ENCODE results near the gene CYTH1.

The CYTH1 gene

DNA sequence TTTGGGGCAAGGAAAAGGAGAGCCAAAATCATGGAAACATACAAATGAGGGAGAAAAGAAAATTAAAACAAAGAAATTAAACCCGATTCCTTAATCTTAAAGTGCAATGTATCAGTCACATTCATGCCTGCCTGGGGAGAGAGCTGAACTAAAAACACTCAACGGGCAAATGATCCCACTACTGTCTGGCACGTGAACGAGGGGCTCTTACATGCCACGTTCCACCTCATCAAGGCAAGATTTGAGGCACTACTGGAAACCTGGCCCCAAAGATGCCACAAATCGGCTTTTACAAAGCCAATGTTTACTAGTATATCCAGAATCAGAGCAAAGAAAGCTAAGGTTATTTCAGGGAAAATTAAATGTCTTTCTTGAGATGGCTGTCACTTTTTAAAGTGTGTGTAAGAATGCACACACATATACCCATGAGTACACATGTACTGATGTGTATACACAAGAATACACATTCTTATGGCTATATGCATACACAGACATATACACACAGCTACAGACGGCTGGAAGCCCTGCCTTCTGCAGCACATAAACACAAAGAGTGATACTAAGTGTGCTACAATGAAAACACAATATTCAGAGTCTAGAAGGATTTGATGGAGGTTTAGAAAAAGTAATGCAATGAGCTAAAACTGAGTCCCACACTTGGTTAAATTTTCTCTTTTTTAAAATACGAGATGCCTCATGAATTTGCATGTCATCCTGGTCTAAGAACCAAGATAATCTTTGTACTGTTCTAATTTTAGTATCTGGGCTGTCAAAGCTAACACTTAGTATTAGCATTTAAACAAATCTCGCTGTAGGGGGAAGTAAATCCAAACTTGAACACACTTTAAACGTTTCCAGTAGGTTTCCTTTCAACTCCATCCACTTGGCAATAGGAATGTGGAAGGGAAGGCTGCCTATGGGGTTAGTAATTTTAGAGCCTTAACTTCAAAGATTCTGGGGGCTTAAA is 85.8 kb downstream of the CYTH1 start:
- DNase-seq (ENCODE audit: low read depth) = no peak
- H3K4me3 ChIP-seq (ENCODE audit: low read length) = no peak overlapping the region
- TF ChIP-seq, protein P1, sequence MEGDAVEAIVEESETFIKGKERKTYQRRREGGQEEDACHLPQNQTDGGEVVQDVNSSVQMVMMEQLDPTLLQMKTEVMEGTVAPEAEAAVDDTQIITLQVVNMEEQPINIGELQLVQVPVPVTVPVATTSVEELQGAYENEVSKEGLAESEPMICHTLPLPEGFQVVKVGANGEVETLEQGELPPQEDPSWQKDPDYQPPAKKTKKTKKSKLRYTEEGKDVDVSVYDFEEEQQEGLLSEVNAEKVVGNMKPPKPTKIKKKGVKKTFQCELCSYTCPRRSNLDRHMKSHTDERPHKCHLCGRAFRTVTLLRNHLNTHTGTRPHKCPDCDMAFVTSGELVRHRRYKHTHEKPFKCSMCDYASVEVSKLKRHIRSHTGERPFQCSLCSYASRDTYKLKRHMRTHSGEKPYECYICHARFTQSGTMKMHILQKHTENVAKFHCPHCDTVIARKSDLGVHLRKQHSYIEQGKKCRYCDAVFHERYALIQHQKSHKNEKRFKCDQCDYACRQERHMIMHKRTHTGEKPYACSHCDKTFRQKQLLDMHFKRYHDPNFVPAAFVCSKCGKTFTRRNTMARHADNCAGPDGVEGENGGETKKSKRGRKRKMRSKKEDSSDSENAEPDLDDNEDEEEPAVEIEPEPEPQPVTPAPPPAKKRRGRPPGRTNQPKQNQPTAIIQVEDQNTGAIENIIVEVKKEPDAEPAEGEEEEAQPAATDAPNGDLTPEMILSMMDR (IDR thresholded peaks at IDR 0.05; ENCODE audit: insufficient read depth, low read depth, low read length, missing control alignments) = no peak

DNA sequence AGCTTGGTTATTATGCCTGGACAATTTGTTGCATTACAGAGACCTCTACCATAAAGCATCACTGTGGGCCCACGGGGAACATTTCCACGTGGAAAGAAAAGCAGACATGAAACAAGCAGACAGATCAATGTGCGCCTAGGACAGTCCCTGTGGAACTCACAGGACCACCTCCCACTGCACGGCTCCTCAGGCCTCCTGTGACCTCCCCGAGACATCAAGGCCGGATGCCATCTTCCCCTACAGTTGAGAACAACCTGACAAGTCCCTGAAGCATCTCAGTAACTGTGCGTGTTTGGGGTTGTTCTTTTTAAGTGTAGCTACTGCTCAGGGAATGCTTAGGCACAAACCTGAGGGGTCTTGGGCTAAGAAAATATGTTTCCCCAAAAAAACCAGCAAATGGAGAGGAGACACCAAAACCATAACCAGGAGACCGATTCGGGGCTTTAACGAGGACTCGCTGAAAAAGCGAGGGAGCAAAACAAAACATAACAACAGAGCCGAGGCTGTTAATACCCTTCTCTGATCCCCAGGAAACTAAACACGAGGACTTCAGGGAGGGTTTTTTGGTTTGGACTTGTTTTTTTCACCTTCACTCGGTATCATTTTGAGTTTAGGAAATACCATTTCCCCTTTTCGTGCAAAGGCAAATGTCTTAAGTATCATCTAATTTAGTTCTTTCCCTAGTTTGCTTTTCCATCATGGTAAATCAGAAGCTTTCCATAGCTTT is 87.1 kb downstream of the CYTH1 start:
- DNase-seq (ENCODE audit: low read depth) = no peak
- TF ChIP-seq, protein P1 (IDR thresholded peaks at IDR 0.05; ENCODE audit: insufficient read depth, low read depth, low read length, missing control alignments) = no peak
- no peak overlapping the region for H3K4me3 ChIP-seq (ENCODE audit: low read length)

DNA sequence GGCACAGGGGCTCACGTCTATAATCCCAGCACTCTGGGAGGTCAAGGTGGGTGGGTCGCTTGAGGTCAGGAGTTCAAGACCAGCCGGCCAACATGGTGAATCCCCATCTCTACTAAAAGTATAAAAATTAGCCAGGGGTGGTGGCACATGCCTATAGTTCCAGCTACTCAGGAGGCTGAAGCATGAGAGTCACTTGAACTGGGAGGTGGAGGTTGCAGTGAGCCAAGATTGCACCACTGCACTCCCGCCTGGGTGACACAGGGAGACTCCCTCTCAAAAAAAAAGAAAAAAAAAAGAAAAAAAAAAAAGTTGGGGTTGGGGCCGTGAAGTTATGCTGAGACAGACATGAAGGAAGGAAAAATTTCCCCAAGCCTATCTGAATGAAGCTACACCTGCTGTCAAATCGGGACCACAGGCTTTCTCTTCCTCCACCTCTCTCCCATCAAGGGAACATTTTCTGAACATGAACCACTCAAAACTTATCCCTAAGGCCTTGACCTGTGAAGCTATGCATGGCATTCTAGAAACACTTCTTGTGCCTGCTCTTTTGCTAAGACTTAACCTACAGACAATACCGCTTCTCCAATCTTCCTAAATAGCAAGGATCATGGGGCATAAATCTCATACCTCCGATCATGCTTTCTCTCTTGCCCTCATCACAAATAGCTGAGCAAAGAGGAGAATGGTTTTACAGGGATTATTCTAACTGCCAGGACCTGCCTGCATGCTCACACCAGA is 88.6 kb downstream of the CYTH1 start:
- TF ChIP-seq, protein P1 (IDR thresholded peaks at IDR 0.05; ENCODE audit: insufficient read depth, low read depth, low read length, missing control alignments) = no peak
- H3K4me3 ChIP-seq (ENCODE audit: low read length) = no peak overlapping the region
- no peak for DNase-seq (ENCODE audit: low read depth)

DNA sequence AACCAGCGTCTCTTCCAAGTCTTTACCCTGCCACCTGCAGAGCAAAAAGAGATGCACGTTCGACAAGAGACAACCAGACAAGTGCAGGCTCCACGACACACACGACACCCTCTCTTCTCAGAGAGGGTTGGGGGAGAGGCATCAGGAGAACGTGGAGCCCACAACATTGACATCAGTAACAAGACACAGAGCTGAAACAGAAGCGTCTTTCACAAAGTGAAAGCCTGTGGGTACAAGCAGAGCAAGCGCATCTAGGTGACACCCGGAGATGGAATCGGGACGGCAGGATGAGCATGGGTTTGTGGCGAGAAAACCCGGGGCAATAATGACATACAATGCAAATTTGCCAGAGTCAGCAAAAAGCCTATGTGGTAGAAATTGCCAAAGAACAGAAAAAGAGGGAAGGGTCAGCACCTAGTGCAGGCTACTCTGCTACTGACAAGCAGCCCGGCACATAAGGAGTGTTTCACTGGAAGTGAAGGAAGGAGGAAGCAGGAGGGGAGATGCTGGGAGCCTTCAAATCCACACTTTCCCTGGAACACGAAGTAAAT is 89.5 kb downstream of the CYTH1 start:
- DNase-seq (ENCODE audit: low read depth) = no peak
- no peak overlapping the region for H3K4me3 ChIP-seq (ENCODE audit: low read length)
- TF ChIP-seq, protein P1 (IDR thresholded peaks at IDR 0.05; ENCODE audit: insufficient read depth, low read depth, low read length, missing control alignments) = no peak

DNA sequence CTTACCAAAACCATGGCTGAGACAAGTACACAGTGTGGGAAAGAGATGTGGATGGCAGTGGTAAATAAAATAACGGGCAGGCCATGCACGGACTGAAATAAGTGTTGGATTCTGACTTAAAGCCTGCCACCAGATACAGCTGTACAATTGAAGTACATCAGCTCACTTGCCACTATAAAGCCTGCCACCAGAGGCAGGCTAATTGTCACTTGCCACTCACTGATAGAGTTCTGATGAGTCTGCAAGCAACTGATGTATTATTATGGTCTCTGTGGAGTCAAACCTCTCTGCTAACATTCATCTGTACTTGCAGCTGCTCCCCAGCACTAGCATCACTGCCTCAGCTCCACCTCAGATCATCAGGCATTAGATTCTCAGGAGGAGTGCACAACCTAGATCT is 93.0 kb downstream of the CYTH1 start:
- no peak for DNase-seq (ENCODE audit: low read depth)
- H3K4me3 ChIP-seq (ENCODE audit: low read length) = no peak overlapping the region
- TF ChIP-seq, protein P1 (IDR thresholded peaks at IDR 0.05; ENCODE audit: insufficient read depth, low read depth, low read length, missing control alignments) = peak; percentile 27

DNA sequence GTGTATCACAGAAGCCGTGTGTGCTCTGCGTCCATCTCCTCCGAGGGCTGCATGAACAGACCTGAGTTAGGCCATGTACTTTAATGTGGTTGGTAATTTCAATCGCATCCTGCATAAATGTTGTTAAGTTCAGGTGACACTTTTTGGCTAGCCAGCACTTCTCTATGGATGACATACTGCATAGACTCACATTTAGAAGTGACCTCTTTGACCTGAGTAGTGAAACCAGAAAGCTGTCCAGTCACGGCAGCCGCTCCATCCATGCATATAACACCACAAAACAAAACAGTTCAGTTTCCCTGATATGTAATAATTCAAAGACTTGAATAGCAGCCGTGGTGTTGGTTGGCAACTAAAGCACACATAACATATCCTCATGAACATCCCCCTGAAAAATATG is 94.1 kb downstream of the CYTH1 start:
- DNase-seq (ENCODE audit: low read depth) = no peak
- H3K4me3 ChIP-seq (ENCODE audit: low read length) = no peak overlapping the region
- TF ChIP-seq, protein P1 (IDR thresholded peaks at IDR 0.05; ENCODE audit: insufficient read depth, low read depth, low read length, missing control alignments) = no peak

Data from epithelial cell of esophagus (primary cell).